Lower lobe of right lung (tissue), 2 donors: Measurements from ENCODE around the gene MED25. TPM values are rescaled to one million over a fixed set of nuclear protein-coding genes. Genes with fewer than 3 reads are reported as not detected.

Source experiments
- ATAC-seq, 2 donors: fragments of 200-7000 bp; cut with Tn5 transposase; one replicate each; pipeline ENCODE4 v1.9.1; 2020 to 2022; ENCODE audit warnings: mild to moderate bottlenecking in 2 of 2, moderate library complexity in 2 of 2
- DNase-seq: peaks from one replicate; pipeline ENCODE4 v3.0.0-alpha.2; 2020
- H3K27ac ChIP-seq: fragments of 200-600 bp; one replicate; pipeline ENCODE4 v1.8.0; 2022
- H3K27me3 ChIP-seq: fragments of 200-600 bp; one replicate; pipeline ENCODE4 v1.8.0; 2022; ENCODE audit warnings: low read depth
- H3K36me3 ChIP-seq: fragments of 200-600 bp; one replicate; pipeline ENCODE4 v1.8.0; 2022; ENCODE audit warnings: mild to moderate bottlenecking
- H3K4me1 ChIP-seq: fragments of 200-600 bp; one replicate; pipeline ENCODE4 v1.8.0; 2022
- H3K4me3 ChIP-seq: fragments of 200-600 bp; one replicate; pipeline ENCODE4 v1.8.0; 2022; ENCODE audit warnings: mild to moderate bottlenecking
- H3K9me3 ChIP-seq: fragments of 200-600 bp; one replicate; pipeline ENCODE4 v1.8.0; 2022
- CTCF ChIP-seq: fragments of 200-600 bp; IDR thresholded peaks from one replicate; pipeline ENCODE4 v1.8.0; 2022; ENCODE audit warnings: antibody characterized with exemption, mild to moderate bottlenecking
- intact Hi-C: fragments of 100-400 bp; cut with DNase I; formaldehyde crosslinking; loops from one replicate; pipeline ENCODE4 v1.11.0; 2022
- total RNA-seq: library from RNA; stranded (reverse); fragmentation: NEBNext Ultra II Directional; extraction: Animal tissue kit (Norgen Biotek cat#: 25700); gene quantifications from one replicate; pipeline ENCODE4 v1.2.1, GENCODE V29; 2021
- donor health status: DM: no; HTN: yes; CAD: no; lungs with severe emphysema.

The MED25 gene
- total RNA-seq, 1 donor from 2014 or later: 65.8 TPM

- DNase-seq: no peak
- peaks cover 92% of the 10 kb centered on the region for H3K36me3 ChIP-seq
- H3K4me1 ChIP-seq: no peaks in the 10 kb centered on the region
- no peak for ATAC-seq
- H3K9me3 ChIP-seq: no peaks in the 10 kb centered on the region
- no peaks in the 10 kb centered on the region for H3K27me3 ChIP-seq
- intact Hi-C loops: no loop called here
- TF ChIP-seq CTCF: no peak
- no peak overlapping the region for H3K4me3 ChIP-seq
- H3K27ac ChIP-seq: no peak overlapping the region
Measured at GRCh38 chr19:49836176-49837008, 18.3 kb downstream of the MED25 start.

- no peak for TF ChIP-seq CTCF
- DNase-seq: no peak
- Histone ChIP-seq H3K27me3 (no peaks in the 10 kb centered on the region), H3K9me3 (no peaks in the 10 kb centered on the region), H3K4me1 (no peaks in the 10 kb centered on the region), H3K27ac (no peak overlapping the region), H3K36me3 (peaks cover 86% of the 10 kb centered on the region), H3K4me3 (no peak overlapping the region)
- no peak for ATAC-seq
- intact Hi-C loops: no loop called here
Measured at GRCh38 chr19:49837009-49837310, 18.9 kb downstream of the MED25 start.

GRCh38 chr19:49837425-49837824 is 19.3 kb downstream of the MED25 start:
- ATAC-seq (no peak), DNase-seq (no peak)
- intact Hi-C loops: no loop called here
- Histone ChIP-seq H3K9me3 (no peaks in the 10 kb centered on the region), H3K4me3 (no peak overlapping the region), H3K4me1 (no peaks in the 10 kb centered on the region), H3K27ac (no peak overlapping the region), H3K27me3 (no peaks in the 10 kb centered on the region), H3K36me3 (peaks cover 82% of the 10 kb centered on the region)
- no peak for TF ChIP-seq CTCF

- ATAC-seq: no peak
- Histone ChIP-seq H3K36me3 (peaks cover 66% of the 10 kb centered on the region), H3K9me3 (no peaks in the 10 kb centered on the region), H3K27ac (no peak overlapping the region), H3K4me1 (no peaks in the 10 kb centered on the region), H3K4me3 (no peak overlapping the region), H3K27me3 (no peaks in the 10 kb centered on the region)
- TF ChIP-seq CTCF: no peak
- intact Hi-C loops: no loop called here
- no peak for DNase-seq
Measured at GRCh38 chr19:49838885-49839588, 20.9 kb downstream of the MED25 start.

- intact Hi-C loops: no loop called here
- ATAC-seq: no peak
- Histone ChIP-seq H3K36me3 (peaks cover 59% of the 10 kb centered on the region), H3K9me3 (no peaks in the 10 kb centered on the region), H3K27me3 (no peaks in the 10 kb centered on the region), H3K27ac (no peak overlapping the region), H3K4me3 (no peak overlapping the region), H3K4me1 (no peaks in the 10 kb centered on the region)
- no peak for DNase-seq
- TF ChIP-seq CTCF: no peak
Measured at GRCh38 chr19:49839713-49840112, 21.6 kb downstream of the MED25 start.
